Measurements from ENCODE around the gene ZSWIM5. TPM values are rescaled to one million over a fixed set of nuclear protein-coding genes. Genes with fewer than 3 reads are reported as not detected.
"Not testable (repeated sequence)": the region's sequence is repeated elsewhere in the genome, so short reads cannot be mapped to it uniquely, and the experiment has no call there.

ZSWIM5 gene
- total and polyA plus RNA-seq, 10 donors: 0.15 to 4.7 (median 2.7) TPM

DNA sequence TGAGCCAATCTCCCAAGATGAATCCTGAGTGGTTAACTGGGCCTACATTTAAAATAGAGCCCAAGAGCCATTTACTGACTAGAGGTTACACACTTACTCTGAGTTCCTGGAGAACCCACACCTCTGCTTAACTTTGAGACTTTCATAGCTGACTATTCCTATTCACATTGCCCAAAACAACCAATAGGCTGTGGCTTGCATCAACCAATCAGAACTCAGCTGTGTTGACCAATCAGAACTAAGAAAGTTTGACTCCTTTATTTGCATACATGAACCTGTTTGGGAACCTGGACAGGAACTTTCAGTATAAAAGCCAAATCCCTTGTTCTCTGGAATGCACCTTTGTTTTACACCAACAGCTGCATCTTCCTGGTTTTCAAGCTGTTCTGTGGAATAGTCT lies 9.5 kb downstream of the ZSWIM5 start:
- intact Hi-C loops (cut with DNase I; ENCODE audit: low total_unique reads): no loop called here
- no peak for TF ChIP-seq POLR2AphosphoS5 (IDR thresholded peaks at IDR 0.05)
- Histone ChIP-seq H3K27ac (no peak overlapping the region), H3K4me3 (no peak overlapping the region), H3K4me1 (peaks cover 0 to 4% (median 0%) of the 10 kb centered on the region in 6 donors), H3K27me3 (replicated peaks in 1 of 7) (no peaks in the 10 kb centered on the region), H3K36me3 (no peaks in the 10 kb centered on the region), H3K9me3 (peaks cover 0 to 13% (median 10%) of the 10 kb centered on the region in 8 donors)
- DNase-seq: no peak

DNA sequence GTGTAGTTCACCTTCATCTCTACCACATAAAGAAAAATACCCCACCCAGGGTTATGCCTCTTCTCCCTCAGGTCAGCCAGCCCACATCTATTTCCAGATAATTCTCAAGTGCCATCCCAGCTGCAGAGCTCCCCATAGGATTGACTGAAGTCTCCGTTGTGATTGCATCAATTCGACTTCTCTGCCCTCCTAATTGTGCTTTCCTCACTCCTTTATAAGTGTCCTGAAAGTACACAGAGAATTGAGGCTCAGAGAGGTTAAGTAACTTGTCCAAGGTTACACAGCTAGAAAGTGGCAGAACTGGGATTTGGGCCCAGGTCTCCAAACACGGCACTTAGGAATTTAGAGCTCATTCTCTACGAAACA lies 15.0 kb downstream of the ZSWIM5 start:
- 83 to 88% (median 88%) methylated on average over 4 of the region's 4 CpGs for WGBS, 5 donors
- intact Hi-C loops (cut with DNase I; ENCODE audit: low total_unique reads): no loop called here
- H3K4me1 ChIP-seq: peaks cover 0 to 5% (median 0%) of the 10 kb centered on the region in 6 donors

DNA sequence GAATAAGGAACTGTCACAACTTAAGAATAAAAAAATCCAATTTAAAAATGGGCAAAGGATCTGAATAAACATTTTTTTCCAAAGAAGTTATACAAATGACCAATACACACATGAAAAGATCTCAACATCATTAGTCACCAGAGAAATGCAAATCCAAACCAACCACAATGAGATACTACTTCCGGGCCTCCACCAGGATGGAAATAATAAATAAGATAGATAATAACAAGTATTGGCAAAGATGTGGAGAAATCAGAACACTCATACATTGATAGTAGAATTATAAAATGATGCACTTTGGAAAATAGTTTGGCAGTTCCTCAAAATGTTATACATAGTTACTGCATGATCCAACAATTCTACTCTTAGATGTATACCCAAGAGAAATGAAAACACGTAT lies 18.7 kb downstream of the ZSWIM5 start:
- TF ChIP-seq POLR2A (IDR thresholded peaks at IDR 0.05) (no peak), POLR2AphosphoS5 (IDR thresholded peaks at IDR 0.05) (no peak)
- TF ChIP-seq, protein P1, sequence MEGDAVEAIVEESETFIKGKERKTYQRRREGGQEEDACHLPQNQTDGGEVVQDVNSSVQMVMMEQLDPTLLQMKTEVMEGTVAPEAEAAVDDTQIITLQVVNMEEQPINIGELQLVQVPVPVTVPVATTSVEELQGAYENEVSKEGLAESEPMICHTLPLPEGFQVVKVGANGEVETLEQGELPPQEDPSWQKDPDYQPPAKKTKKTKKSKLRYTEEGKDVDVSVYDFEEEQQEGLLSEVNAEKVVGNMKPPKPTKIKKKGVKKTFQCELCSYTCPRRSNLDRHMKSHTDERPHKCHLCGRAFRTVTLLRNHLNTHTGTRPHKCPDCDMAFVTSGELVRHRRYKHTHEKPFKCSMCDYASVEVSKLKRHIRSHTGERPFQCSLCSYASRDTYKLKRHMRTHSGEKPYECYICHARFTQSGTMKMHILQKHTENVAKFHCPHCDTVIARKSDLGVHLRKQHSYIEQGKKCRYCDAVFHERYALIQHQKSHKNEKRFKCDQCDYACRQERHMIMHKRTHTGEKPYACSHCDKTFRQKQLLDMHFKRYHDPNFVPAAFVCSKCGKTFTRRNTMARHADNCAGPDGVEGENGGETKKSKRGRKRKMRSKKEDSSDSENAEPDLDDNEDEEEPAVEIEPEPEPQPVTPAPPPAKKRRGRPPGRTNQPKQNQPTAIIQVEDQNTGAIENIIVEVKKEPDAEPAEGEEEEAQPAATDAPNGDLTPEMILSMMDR (IDR thresholded peaks at IDR 0.05 in 8 of 11, conservative IDR thresholded peaks at IDR 0.05 in 3 of 11): no peak
- intact Hi-C loops (cut with DNase I; ENCODE audit: low total_unique reads): no loop called here
- H3K4me1 ChIP-seq: peaks cover 0 to 5% (median 0%) of the 10 kb centered on the region in 6 donors

More for the DNA sequence above, 15.0 kb downstream of the ZSWIM5 start:
- H3K27ac ChIP-seq: no peak overlapping the region
- no peaks in the 10 kb centered on the region for H3K9me3 ChIP-seq
- no peak overlapping the region for H3K4me3 ChIP-seq
- TF ChIP-seq, protein P1 (IDR thresholded peaks at IDR 0.05 in 8 of 11, conservative IDR thresholded peaks at IDR 0.05 in 3 of 11): no peak
- no peak for TF ChIP-seq POLR2A (IDR thresholded peaks at IDR 0.05)
- H3K27me3 ChIP-seq (replicated peaks in 1 of 7): no peaks in the 10 kb centered on the region
- DNase-seq: no peak
- H3K36me3 ChIP-seq: no peaks in the 10 kb centered on the region

DNA sequence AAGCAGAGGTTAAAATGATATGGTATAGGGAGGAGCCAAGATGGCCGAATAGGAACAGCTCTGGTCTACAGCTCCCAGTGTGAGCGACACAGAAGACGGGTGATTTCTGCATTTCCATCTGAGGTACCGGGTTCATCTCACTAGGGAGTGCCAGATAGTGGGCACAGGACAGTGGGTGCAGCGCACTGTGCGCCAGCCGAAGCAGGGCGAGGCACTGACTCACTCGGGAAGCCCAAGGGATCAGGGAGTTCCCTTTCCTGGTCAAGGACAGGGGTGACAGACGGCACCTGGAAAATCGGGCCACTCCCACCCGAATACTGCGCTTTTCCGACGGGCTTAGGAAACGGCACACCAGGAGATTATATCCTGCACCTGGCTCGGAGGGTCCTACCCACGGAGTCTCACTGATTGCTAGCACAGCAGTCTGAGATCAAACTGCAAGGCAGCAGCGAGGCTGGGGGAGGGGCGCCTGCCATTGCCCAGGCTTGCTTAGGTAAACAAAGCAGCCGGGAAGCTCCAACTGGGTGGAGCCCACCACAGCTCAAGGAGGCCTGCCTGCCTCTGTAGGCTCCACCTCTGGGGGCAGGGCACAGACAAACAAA lies 26.4 kb downstream of the ZSWIM5 start:
- H3K36me3 ChIP-seq; H3K27me3 ChIP-seq (replicated peaks in 1 of 7); DNase-seq; H3K27ac ChIP-seq; intact Hi-C loops (cut with DNase I; ENCODE audit: low total_unique reads); H3K4me1 ChIP-seq; H3K4me3 ChIP-seq: not testable (repeated sequence)
- H3K9me3 ChIP-seq: peaks cover 0 to 13% (median 3%) of the 10 kb centered on the region in 8 donors
- 91 to 98% (median 95%) methylated on average over 16 to 20 of the region's 21 CpGs for WGBS, 5 donors

More for the DNA sequence above, 18.7 kb downstream of the ZSWIM5 start:
- no peaks in the 10 kb centered on the region for H3K36me3 ChIP-seq
- WGBS, 5 donors: 80 to 92% (median 91%) methylated on average over 2 of the region's 2 CpGs
- no peak overlapping the region for H3K4me3 ChIP-seq
- no peak overlapping the region for H3K27ac ChIP-seq
- H3K27me3 ChIP-seq (replicated peaks in 1 of 7): no peaks in the 10 kb centered on the region
- DNase-seq: no peak
- H3K9me3 ChIP-seq: no peaks in the 10 kb centered on the region

DNA sequence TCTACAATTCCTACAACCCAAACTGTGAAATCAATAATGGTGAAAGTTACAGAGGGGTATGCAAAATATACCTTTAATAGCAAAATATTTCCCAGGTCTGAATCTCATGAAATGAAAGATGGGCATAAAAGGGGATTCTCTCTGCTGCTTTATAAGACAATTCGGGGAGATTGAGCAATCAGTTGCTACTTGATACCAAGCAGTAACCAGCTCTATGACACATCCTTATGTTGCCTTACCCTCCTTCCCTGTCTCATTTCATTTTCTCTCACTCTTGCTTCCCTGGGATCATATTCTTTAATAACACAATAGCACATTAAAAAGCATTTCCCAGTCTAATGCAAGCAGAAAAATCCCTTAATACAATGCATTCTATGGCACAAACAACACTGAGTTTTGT lies 29.0 kb downstream of the ZSWIM5 start:
- Histone ChIP-seq H3K36me3 (no peaks in the 10 kb centered on the region), H3K27ac (no peak overlapping the region), H3K4me3 (no peak overlapping the region), H3K27me3 (replicated peaks in 1 of 7) (no peaks in the 10 kb centered on the region), H3K9me3 (peaks cover 0 to 13% (median 3%) of the 10 kb centered on the region in 8 donors), H3K4me1 (no peaks in the 10 kb centered on the region)
- 81 to 91% (median 88%) methylated on average over 1 of the region's 1 CpG for WGBS, 5 donors
- TF ChIP-seq, protein P1 (IDR thresholded peaks at IDR 0.05 in 8 of 11, conservative IDR thresholded peaks at IDR 0.05 in 3 of 11): no peak
- TF ChIP-seq POLR2AphosphoS5 (IDR thresholded peaks at IDR 0.05) (no peak), POLR2A (IDR thresholded peaks at IDR 0.05) (no peak)
- no peak for DNase-seq
- intact Hi-C loops (cut with DNase I; ENCODE audit: low total_unique reads): no loop called here
